Stomach (tissue), 9 donors: ENCODE data around the gene DENND4B. TPM values are rescaled to one million over a fixed set of nuclear protein-coding genes. Genes with fewer than 3 reads are reported as not detected.
A peak's percentile ranks its signal among the peaks of the same experiment; 100 is the strongest.

ENCODE experiments used
- DNase-seq, 2 donors: peaks; one replicate each; pipeline versions ENCODE4 v3.0.0 to v3.0.0-alpha.2; 2013 to 2019
- H3K27ac ChIP-seq, 5 donors: fragments of 200-600 bp in 4 of 5; sonication (generic) in 4 of 5; one replicate each; pipeline ENCODE4 v1.5.1; 2013 to 2019; ENCODE audit warnings: mild to moderate bottlenecking in 1 of 5, moderate library complexity in 1 of 5
- H3K27me3 ChIP-seq, 3 donors: fragments of 200-600 bp; sonication (generic); one replicate each; pipeline ENCODE4 v1.5.1; 2017 to 2019; ENCODE audit warnings: mixed run types in 1 of 3
- H3K36me3 ChIP-seq, 4 donors: fragments of 200-600 bp; sonication (generic); 1 replicate in 3 of 4; 2 replicates in 1 of 4; pipeline ENCODE4 v1.5.1; 2016 to 2019
- H3K4me1 ChIP-seq, 4 donors: fragments of 200-600 bp; sonication (generic); one replicate each; pipeline ENCODE4 v1.5.1; 2016 to 2019
- H3K4me3 ChIP-seq, 4 donors: fragments of 200-600 bp; sonication (generic) in 3 of 4; one replicate each; pipeline ENCODE4 v1.5.1; 2016 to 2019; ENCODE audit warnings: mild to moderate bottlenecking in 1 of 4
- H3K9me3 ChIP-seq, 4 donors: fragments of 200-600 bp; sonication (generic); one replicate each; pipeline ENCODE4 v1.5.1; 2016 to 2019
- EP300 ChIP-seq: sonication (generic); formaldehyde crosslinking; IDR thresholded peaks from one replicate; pipeline ENCODE4 v1.6.1; 2017; ENCODE audit warnings: antibody characterized with exemption
- POLR2A ChIP-seq, 4 donors: fragments of 450-650 bp; IDR thresholded peaks; one replicate each; pipeline ENCODE4 v1.6.1; 2016; ENCODE audit warnings: antibody characterized with exemption in 4 of 4, control low read depth in 2 of 4, mild to moderate bottlenecking in 1 of 4, moderate library complexity in 1 of 4
- POLR2AphosphoS5 ChIP-seq, 3 donors: sonication (generic); formaldehyde crosslinking; IDR thresholded peaks; one replicate each; pipeline ENCODE4 v1.6.1; 2016; ENCODE audit warnings: antibody characterized with exemption in 3 of 3
- whole genome bisulfite sequencing, 5 donors: extraction: QIAGEN DNeasy Blood & Tissue Kit in 3 of 5; methylation state at CpG; one replicate each; pipeline versions ENCODE4 v1.1.5 to v1.1.7; 2013 to 2018; 5-methylcytosine and 5-hydroxymethylcytosine counted together
- intact Hi-C: fragments of 100-400 bp; cut with DNase I; formaldehyde crosslinking; loops from one replicate; pipeline ENCODE4 v1.15.1; 2023; ENCODE audit warnings: low total_unique reads
- polyA plus RNA-seq, 3 donors: library from polyadenylated mRNA; stranded (reverse); fragments of 200-250 nt; gene quantifications; one replicate each; pipeline ENCODE4 v1.2.3, GENCODE V29; 2013
- total RNA-seq, 5 donors: library from RNA; depleted of rRNA; stranded (reverse); fragments of >200 nt; gene quantifications; one replicate each; pipeline versions ENCODE4 v1.1.0 to v1.2.3, GENCODE V29; 2014 to 2016
- TF ChIP-seq, protein P1 (sequence below), 7 experiments: fragments of 450-650 bp in 4 of 7; fragments of 200-600 bp in 3 of 7; sonication (generic) in 3 of 7; IDR thresholded peaks; one replicate each; pipeline ENCODE4 v1.5.1; 2016 to 2019; ENCODE audit warnings: antibody characterized with exemption in 7 of 7, control low read depth in 2 of 7, mild to moderate bottlenecking in 1 of 7
- donor health status: healthy with polysubstance abuse.
- donor health status: Bipolar disorder and iron deficiency.
- donor health status: healthy.

DENND4B gene
- total and polyA plus RNA-seq, 8 donors = 11.8 to 73.0 (median 25.9) TPM

DNA sequence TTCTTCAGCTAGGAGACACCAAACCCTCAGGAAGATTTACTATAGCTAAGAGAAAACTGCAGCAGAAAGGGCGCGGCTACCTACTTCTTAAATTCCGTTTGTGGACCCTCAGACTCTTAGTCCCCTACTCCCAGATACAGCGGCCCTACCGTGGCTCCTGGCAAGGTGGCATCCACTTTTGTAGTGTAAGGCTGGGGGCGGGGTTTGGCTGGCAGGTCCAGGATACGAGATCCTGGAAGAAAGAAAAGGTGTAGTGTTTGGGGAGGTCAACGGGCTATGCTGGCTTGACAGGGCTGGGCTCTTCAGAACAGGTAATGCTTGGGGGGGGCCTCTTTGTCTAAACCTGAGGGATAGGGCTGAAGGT, 21.5 kb upstream of the DENND4B start:
- peaks cover 22 to 51% (median 44%) of the 10 kb centered on the region in 4 donors for H3K4me1 ChIP-seq
- peak; percentile 74 to 87 for DNase-seq
- WGBS, 5 donors = 1 to 2% (median 2%) methylated on average over 8 of the region's 8 CpGs
- peak overlapping the region; percentile 86 to 97 (median 91) for H3K27ac ChIP-seq
- H3K9me3 ChIP-seq = no peaks in the 10 kb centered on the region
- H3K36me3 ChIP-seq = peaks cover 0 to 7% (median 5%) of the 10 kb centered on the region in 4 donors
- intact Hi-C loops = no loop called here
- peak in 1 of 3 donors; percentile 27 for TF ChIP-seq POLR2AphosphoS5 (IDR thresholded peaks at IDR 0.05)
- TF ChIP-seq, protein P1, sequence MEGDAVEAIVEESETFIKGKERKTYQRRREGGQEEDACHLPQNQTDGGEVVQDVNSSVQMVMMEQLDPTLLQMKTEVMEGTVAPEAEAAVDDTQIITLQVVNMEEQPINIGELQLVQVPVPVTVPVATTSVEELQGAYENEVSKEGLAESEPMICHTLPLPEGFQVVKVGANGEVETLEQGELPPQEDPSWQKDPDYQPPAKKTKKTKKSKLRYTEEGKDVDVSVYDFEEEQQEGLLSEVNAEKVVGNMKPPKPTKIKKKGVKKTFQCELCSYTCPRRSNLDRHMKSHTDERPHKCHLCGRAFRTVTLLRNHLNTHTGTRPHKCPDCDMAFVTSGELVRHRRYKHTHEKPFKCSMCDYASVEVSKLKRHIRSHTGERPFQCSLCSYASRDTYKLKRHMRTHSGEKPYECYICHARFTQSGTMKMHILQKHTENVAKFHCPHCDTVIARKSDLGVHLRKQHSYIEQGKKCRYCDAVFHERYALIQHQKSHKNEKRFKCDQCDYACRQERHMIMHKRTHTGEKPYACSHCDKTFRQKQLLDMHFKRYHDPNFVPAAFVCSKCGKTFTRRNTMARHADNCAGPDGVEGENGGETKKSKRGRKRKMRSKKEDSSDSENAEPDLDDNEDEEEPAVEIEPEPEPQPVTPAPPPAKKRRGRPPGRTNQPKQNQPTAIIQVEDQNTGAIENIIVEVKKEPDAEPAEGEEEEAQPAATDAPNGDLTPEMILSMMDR (IDR thresholded peaks at IDR 0.05) = no peak
- H3K4me3 ChIP-seq = peak overlapping the region; percentile 48 to 57 (median 54)
- H3K27me3 ChIP-seq = no peaks in the 10 kb centered on the region

GRCh38 chr1:153967107-153967999, 20.8 kb upstream of the DENND4B start, which contains the start of gene CREB3L4:
TSS of gene CREB3L4 (plus strand) at chr1:153967902. CDS start at chr1:153968526, 624 bp downstream.
- H3K4me1 ChIP-seq = peaks cover 25 to 57% (median 49%) of the 10 kb centered on the region in 4 donors
- H3K27ac ChIP-seq = peak within 1 kb of the TSS; percentile 86 to 97 (median 91)
- intact Hi-C loops = no loop called here
- 0 to 1% (median 0%) methylated on average over 46 to 60 of the region's 60 CpGs for WGBS, 5 donors
- TF ChIP-seq, protein P1 (IDR thresholded peaks at IDR 0.05) = peak in 4 of 7 experiments; percentile 14 to 45 (median 23)
- TF ChIP-seq POLR2A (IDR thresholded peaks at IDR 0.05) (peak in 2 of 4 donors; percentile 54 to 56), POLR2AphosphoS5 (IDR thresholded peaks at IDR 0.05) (peak; percentile 86 to 98 (median 96)), EP300 (no peak)
- peak within 1 kb of the TSS; percentile 48 to 57 (median 54) for H3K4me3 ChIP-seq
- H3K36me3 ChIP-seq = peaks cover 0 to 3% (median under 1%) of the 10 kb centered on the region in 4 donors
- peak; percentile 93 to 99 for DNase-seq
- no peaks in the 10 kb centered on the region for H3K27me3 ChIP-seq
- H3K9me3 ChIP-seq = no peaks in the 10 kb centered on the region

GRCh38 chr1:153963850-153964331, 17.4 kb upstream of the DENND4B start:
- H3K4me3 ChIP-seq = peak overlapping the region; percentile 61 to 84 (median 72)
- H3K9me3 ChIP-seq = no peaks in the 10 kb centered on the region
- peaks cover 13 to 26% (median 18%) of the 10 kb centered on the region in 4 donors for H3K36me3 ChIP-seq
- H3K4me1 ChIP-seq = peaks cover 44 to 84% (median 72%) of the 10 kb centered on the region in 4 donors
- no peaks in the 10 kb centered on the region for H3K27me3 ChIP-seq
- intact Hi-C loops = no loop called here
- 0 to 2% (median 1%) methylated on average over 21 to 22 of the region's 22 CpGs for WGBS, 5 donors
- TF ChIP-seq POLR2AphosphoS5 (IDR thresholded peaks at IDR 0.05) (peak in 1 of 3 donors; percentile 11), EP300 (no peak)
- peak overlapping the region; percentile 94 to 98 (median 97) for H3K27ac ChIP-seq
- peak; percentile 65 to 88 for DNase-seq

DNA sequence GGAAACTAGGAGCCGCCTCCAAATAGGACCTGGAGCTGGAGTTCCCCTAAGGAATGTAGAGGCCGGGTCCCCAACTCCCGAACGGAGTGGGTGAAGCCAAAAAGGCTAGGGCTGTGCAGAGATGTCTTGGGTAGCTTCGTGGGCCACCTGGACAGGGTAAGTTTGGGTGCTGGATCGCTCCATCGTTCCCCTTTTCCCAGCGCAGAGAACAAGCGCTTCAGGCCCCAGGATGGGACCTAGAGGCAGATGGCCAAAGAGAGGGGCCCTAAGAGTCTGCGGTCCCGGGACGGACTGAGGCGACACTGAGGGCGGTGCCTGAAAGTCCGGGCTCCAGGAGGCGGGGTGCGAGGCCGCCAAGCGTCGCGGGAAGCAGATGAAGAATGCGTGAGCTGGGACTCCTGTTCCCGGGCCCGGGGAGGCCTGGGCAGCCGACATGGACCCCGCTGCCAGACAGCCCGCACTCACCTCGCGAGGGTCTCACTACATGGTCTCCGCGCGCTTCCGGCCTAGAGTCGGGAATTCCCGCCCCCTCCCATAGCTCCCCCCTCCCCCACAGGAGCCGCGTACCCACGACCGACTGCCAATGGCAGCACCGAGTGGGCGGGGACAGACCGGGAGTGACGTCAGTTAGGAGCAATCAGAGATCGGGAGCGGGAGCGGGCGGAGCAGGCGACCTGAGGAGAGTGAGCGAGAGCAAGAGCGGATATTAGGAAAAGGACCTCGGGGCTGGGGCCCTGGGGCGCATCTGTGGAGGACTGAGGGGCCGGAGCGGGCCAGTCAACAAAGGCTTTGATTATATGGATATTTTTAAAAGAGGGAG, 16.7 kb upstream of the DENND4B start, which contains the start of gene SLC39A1:
Gene SLC39A1 (minus strand): TSS at position 508 of the 820 bp plus-strand sequence. CDS start 822 bp downstream, outside the sequence.
- Histone ChIP-seq H3K36me3 (peaks cover 13 to 26% (median 18%) of the 10 kb centered on the region in 4 donors), H3K9me3 (no peaks in the 10 kb centered on the region), H3K4me3 (peak within 1 kb of the TSS; percentile 61 to 84 (median 72)), H3K4me1 (peaks cover 44 to 81% (median 69%) of the 10 kb centered on the region in 4 donors), H3K27ac (peak within 1 kb of the TSS; percentile 94 to 98 (median 97)), H3K27me3 (no peaks in the 10 kb centered on the region)
- TF ChIP-seq POLR2AphosphoS5 (IDR thresholded peaks at IDR 0.05) = peak; percentile 63 to 77 (median 75)
- TF ChIP-seq, protein P1 (IDR thresholded peaks at IDR 0.05) = no peak
- peak in 1 of 4 donors; percentile 20 for TF ChIP-seq POLR2A (IDR thresholded peaks at IDR 0.05)
- TF ChIP-seq EP300 = no peak
- intact Hi-C loops = no loop called here
- WGBS, 5 donors = 0 to 1% (median 0%) methylated on average over 30 to 54 of the region's 54 CpGs
- DNase-seq = peak; percentile 99
